Naive B cell (primary cell): ENCODE results near the gene ODAD2. TPM values are rescaled to one million over a fixed set of nuclear protein-coding genes. Genes with fewer than 3 reads are reported as not detected.
A peak's percentile ranks its signal among the peaks of the same experiment; 100 is the strongest.
"Not testable (repeated sequence)": the region's sequence is repeated elsewhere in the genome, so short reads cannot be mapped to it uniquely, and the experiment has no call there.

Experiments used
- ATAC-seq, 2 donors: fragments of 150-1000 bp; cut with Tn5 transposase; 2 replicates each; pipeline ENCODE4 v1.10.0; 2021; ENCODE audit warnings: low read depth in 2 of 2, mild to moderate bottlenecking in 2 of 2, moderate library complexity in 2 of 2
- DNase-seq: peaks from one replicate; pipeline ENCODE4 v3.0.0; 2022
- H3K27ac Mint-ChIP-seq, 6 donors: one replicate each; pipeline ENCODE4 v1.8.0; 2020 to 2022; ENCODE audit warnings: mild to moderate bottlenecking in 6 of 6, mixed read lengths in 6 of 6, moderate library complexity in 5 of 6, inconsistent platforms in 2 of 6
- H3K27me3 Mint-ChIP-seq, 3 donors: one replicate each; pipeline ENCODE4 v1.8.0; 2021 to 2022; ENCODE audit warnings: mixed read lengths in 3 of 3, mild to moderate bottlenecking in 1 of 3
- H3K36me3 Mint-ChIP-seq, 2 donors: one replicate each; pipeline ENCODE4 v1.8.0; 2020 to 2022; ENCODE audit warnings: mixed read lengths in 2 of 2, inconsistent platforms in 1 of 2, mild to moderate bottlenecking in 1 of 2
- H3K4me1 Mint-ChIP-seq, 3 donors: one replicate each; pipeline ENCODE4 v1.8.0; 2020 to 2022; ENCODE audit warnings: mixed read lengths in 3 of 3, inconsistent platforms in 1 of 3, mild to moderate bottlenecking in 1 of 3, moderate library complexity in 1 of 3
- H3K4me3 Mint-ChIP-seq, 8 donors: one replicate each; pipeline ENCODE4 v1.8.0; 2020 to 2022; ENCODE audit warnings: mild to moderate bottlenecking in 8 of 8, mixed read lengths in 8 of 8, moderate library complexity in 8 of 8, inconsistent platforms in 2 of 8
- H3K9me3 Mint-ChIP-seq, 7 donors: one replicate each; pipeline ENCODE4 v1.8.0; 2020 to 2022; ENCODE audit warnings: mixed read lengths in 7 of 7, mild to moderate bottlenecking in 5 of 7, inconsistent platforms in 2 of 7, moderate library complexity in 1 of 7
- polyA plus RNA-seq, 6 donors: library from polyadenylated mRNA; unstranded; fragments of 300-500 nt; fragmentation: Illumina TruSeq; gene quantifications; one replicate each; pipeline ENCODE4 v1.2.3, GENCODE V29; 2021; ENCODE audit warnings: low read depth in 6 of 6

ODAD2 gene
- polyA plus RNA-seq, 6 donors from 2014 or later: not detected

DNA sequence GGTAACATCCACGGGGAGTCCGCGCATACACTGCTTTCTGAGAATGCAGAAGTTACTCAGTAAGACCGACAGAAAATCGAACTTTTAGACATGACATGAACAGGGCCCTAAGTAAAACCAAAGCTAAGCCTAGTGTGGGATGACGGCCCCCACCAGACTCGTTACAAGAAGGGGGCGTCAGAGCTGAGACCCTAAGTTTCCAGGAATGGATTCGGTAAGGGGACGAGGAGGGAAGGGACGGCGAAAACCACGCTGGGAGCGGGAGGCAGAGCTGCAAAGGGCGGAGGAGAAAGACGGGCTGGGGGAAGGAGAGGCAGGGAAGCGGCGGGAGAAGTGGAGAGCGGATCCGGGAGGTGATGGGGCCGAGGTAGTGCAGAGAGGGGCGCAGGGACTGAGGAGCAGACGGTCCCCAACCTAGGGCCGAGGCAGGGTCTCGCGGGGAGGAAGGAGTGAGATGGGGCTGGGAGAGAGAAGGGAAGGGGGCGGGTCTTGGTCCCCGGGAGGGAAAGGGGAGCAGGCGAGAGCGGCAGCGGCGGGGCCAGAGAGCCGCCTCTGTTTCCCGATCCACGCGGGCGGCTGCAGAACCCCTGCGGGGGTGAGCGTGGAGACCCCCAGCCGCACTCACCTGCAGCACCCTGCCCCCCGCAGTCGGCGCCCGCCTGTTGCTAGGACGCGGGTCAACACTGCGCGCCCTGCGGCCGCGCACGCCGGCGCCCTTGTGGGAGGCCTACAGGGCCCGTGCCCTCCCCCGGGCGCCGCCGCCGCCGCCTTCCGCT lies 513 bp downstream of the ODAD2 start:
- peaks cover 42 to 54% (median 45%) of the 10 kb centered on the region in 3 donors for H3K27me3 Mint-ChIP-seq
- ATAC-seq (peak; percentile 52 to 72), DNase-seq (no peak)
- peak overlapping the region in 4 of 6 donors; percentile 14 to 96 (median 53) for H3K27ac Mint-ChIP-seq
- H3K9me3 Mint-ChIP-seq: no peaks in the 10 kb centered on the region
- H3K4me3 Mint-ChIP-seq: peak overlapping the region; percentile 75 to 96 (median 90)
- H3K36me3 Mint-ChIP-seq: no peaks in the 10 kb centered on the region
- peaks cover 13 to 17% (median 17%) of the 10 kb centered on the region in 3 donors for H3K4me1 Mint-ChIP-seq

DNA sequence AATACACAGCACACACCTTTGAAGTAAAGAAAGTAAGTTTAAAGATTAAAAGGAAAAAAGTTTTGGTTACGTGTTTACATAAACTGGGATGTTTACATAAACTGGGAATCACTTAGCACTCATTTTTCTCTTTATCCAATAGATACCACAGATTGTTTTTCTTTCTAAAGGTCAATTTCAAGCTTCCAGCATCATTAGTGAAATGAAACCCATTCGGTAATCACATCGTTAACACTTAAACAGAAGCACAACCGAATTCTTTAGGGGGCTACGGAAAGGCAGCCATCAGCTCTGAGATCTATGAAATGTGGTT lies 1.1 kb downstream of the ODAD2 start:
- H3K9me3 Mint-ChIP-seq: no peaks in the 10 kb centered on the region
- peaks cover 13 to 17% (median 17%) of the 10 kb centered on the region in 3 donors for H3K4me1 Mint-ChIP-seq
- peak overlapping the region in 3 of 6 donors; percentile 14 to 96 (median 33) for H3K27ac Mint-ChIP-seq
- peak overlapping the region; percentile 75 to 96 (median 90) for H3K4me3 Mint-ChIP-seq
- DNase-seq (no peak), ATAC-seq (no peak)
- H3K36me3 Mint-ChIP-seq: no peaks in the 10 kb centered on the region
- H3K27me3 Mint-ChIP-seq: peaks cover 37 to 49% (median 39%) of the 10 kb centered on the region in 3 donors

GRCh38 chr10:27995311-27995710 lies 3.6 kb downstream of the ODAD2 start:
- H3K27ac Mint-ChIP-seq: no peak overlapping the region
- ATAC-seq: no peak
- no peaks in the 10 kb centered on the region for H3K36me3 Mint-ChIP-seq
- no peak overlapping the region for H3K4me3 Mint-ChIP-seq
- H3K27me3 Mint-ChIP-seq: peaks cover 29 to 33% (median 32%) of the 10 kb centered on the region in 3 donors
- no peaks in the 10 kb centered on the region for H3K9me3 Mint-ChIP-seq
- H3K4me1 Mint-ChIP-seq: peaks cover 13 to 17% (median 17%) of the 10 kb centered on the region in 3 donors
- DNase-seq: no peak

DNA sequence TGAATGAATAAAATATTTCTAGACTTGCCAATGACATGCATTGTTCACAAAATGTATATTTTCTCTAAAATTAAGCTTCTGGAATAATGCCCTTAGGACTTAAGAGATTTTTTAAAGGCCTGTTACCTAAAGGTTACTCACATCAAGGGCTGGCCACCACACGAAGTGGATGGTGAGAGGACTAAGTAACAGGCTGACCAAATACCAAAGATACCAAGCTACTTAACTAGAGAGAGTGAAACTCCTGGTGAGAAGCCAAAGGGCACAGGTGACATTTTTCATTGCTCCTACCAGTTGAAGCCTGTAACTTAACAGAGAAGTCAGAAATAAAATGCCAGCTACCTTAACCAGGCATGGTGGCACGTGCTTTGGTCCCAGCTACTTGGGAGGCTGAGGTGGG lies 9.5 kb downstream of the ODAD2 start:
- not testable (repeated sequence) for H3K36me3 Mint-ChIP-seq, H3K9me3 Mint-ChIP-seq, DNase-seq, H3K27ac Mint-ChIP-seq, H3K4me1 Mint-ChIP-seq, H3K27me3 Mint-ChIP-seq, ATAC-seq, H3K4me3 Mint-ChIP-seq

DNA sequence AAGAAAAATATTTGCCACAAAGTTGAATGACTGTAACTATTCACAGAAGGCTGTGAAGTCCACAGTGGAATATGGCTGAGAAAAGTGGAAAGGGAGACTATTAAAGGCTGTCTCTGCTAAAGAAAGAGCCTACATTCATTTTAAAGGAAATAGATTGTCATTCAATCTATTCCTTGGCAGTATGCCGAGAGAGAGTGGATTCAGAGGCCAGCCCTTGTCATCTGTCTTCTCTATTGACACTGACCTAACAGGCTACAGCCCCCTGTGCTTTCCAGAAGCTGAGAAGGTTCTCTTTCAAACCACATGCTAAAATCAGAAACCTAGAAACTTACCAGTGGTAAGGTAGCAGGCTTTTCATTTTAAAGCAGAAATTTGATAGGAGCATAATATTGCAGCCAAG lies 12.1 kb downstream of the ODAD2 start:
- H3K4me1 Mint-ChIP-seq: no peaks in the 10 kb centered on the region
- no peak overlapping the region for H3K27ac Mint-ChIP-seq
- ATAC-seq (no peak), DNase-seq (no peak)
- no peak overlapping the region for H3K4me3 Mint-ChIP-seq
- H3K27me3 Mint-ChIP-seq: no peaks in the 10 kb centered on the region
- H3K9me3 Mint-ChIP-seq: peaks cover 0 to 1% (median 0%) of the 10 kb centered on the region in 7 donors
- H3K36me3 Mint-ChIP-seq: no peaks in the 10 kb centered on the region

DNA sequence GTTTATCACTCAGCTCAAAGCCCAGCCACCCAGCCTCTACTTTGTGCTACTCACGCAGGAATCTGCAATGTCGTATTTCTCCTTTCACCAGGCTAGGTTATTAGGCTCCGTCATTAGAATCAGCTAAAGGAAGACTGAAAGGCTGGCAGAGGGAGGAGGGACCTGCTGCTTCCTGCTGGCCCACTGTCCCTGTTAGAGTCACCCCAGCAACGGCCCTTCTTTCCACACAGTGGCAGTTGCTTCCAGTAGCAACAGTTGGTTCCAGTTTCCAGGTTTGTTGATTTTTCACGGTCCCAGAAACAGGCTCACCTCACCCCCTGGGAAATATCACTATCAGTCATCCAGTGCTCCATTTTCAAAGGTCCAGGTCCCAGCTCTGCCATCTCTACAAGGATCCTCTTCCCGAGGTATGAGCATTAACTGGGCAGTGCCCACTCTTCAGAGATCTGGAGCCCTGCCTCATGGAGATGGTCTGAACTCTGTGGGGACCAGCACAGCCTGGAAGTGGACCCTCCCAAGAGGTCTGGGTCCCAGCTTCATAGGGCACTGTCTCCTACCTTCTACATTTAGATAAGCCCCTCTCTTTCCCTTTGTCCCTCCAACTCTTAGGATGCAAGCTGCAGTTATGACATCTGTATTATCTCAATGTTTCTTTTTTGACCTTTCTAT lies 15.9 kb downstream of the ODAD2 start:
- H3K4me3 Mint-ChIP-seq: no peak overlapping the region
- H3K36me3 Mint-ChIP-seq: no peaks in the 10 kb centered on the region
- H3K9me3 Mint-ChIP-seq: peaks cover 0 to 4% (median 0%) of the 10 kb centered on the region in 7 donors
- ATAC-seq (no peak), DNase-seq (no peak)
- H3K4me1 Mint-ChIP-seq: peaks cover 0 to under 1% (median 0%) of the 10 kb centered on the region in 3 donors
- H3K27ac Mint-ChIP-seq: no peak overlapping the region
- H3K27me3 Mint-ChIP-seq: no peaks in the 10 kb centered on the region

DNA sequence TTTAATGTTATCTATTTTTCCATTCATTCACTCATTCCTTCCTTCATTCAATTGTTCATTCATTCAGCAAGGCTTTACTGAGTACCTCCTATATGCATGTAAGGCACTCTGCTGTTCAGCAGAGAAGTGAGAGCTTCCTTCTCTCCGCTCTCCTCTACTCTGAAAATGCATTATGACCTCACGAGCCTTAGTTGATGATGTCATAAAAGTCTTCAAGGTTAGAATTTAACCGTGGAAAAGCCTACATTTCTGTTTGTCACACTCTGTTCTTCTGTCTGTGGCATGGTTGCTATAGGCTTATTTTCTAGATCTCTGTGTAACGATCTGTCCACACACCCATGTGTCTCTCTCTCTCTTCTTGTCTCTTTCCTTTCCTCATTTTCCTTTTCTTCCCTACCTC lies 17.1 kb downstream of the ODAD2 start:
- no peak for DNase-seq
- H3K4me3 Mint-ChIP-seq: no peak overlapping the region
- no peaks in the 10 kb centered on the region for H3K36me3 Mint-ChIP-seq
- H3K27ac Mint-ChIP-seq: no peak overlapping the region
- peaks cover 0 to 1% (median 0%) of the 10 kb centered on the region in 3 donors for H3K4me1 Mint-ChIP-seq
- peaks cover 0 to 4% (median 0%) of the 10 kb centered on the region in 7 donors for H3K9me3 Mint-ChIP-seq
- no peak for ATAC-seq
- no peaks in the 10 kb centered on the region for H3K27me3 Mint-ChIP-seq

- not testable (repeated sequence) for H3K4me3 Mint-ChIP-seq, H3K36me3 Mint-ChIP-seq, DNase-seq, H3K9me3 Mint-ChIP-seq, H3K4me1 Mint-ChIP-seq, ATAC-seq, H3K27ac Mint-ChIP-seq, H3K27me3 Mint-ChIP-seq
These were observed 28.1 kb downstream of the ODAD2 start for GRCh38 chr10:27970795-27971194.

DNA sequence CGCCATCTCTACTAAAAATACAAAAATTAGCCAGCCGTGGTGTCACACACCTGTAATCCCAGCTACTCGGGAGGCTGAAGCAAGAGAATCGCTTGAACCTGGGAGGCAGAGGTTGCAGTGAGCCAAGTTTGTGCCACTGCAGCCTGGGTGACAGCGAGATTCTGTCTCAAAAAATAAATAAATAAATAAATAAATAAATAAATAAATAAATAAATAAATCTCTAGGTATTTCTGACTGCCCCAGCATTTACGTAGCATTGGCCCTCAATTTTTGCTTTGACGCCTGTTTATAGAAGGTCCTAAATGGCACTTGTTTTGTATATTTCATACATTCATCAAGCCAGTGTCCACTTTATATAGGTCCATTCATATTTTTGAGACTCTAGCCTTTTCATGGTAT lies 28.9 kb downstream of the ODAD2 start:
- H3K4me1 Mint-ChIP-seq, H3K4me3 Mint-ChIP-seq, H3K27ac Mint-ChIP-seq, H3K27me3 Mint-ChIP-seq, H3K36me3 Mint-ChIP-seq, H3K9me3 Mint-ChIP-seq, ATAC-seq, DNase-seq: not testable (repeated sequence)

- H3K4me3 Mint-ChIP-seq: peak overlapping the region in 6 of 8 donors; percentile 22 to 80 (median 74)
These were observed 39.7 kb downstream of the ODAD2 start for GRCh38 chr10:27959093-27959715.

DNA sequence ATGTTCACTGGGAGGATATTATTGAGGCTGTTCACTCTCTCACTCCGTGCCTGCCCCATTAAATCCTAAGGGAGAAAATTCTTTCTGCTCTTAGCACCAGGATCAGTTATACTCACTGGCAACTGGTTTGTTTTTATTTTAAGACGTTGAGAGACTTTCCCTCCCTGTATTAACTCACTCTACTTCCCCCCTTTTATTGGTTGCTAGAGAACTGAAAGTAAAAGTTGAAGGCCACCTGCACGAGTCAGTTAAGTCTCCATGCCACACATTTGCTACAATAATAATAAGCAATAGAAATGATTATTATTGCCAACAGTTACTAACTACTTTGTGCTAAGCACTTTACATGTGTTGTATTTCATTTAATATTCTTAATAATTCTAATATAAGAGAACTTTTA lies 40.5 kb downstream of the ODAD2 start:
- not testable (repeated sequence) for H3K27me3 Mint-ChIP-seq, H3K9me3 Mint-ChIP-seq, DNase-seq, H3K36me3 Mint-ChIP-seq
- Mint-ChIP-seq H3K4me3 (peak overlapping the region; percentile 38 to 80 (median 64)), H3K27ac (peak overlapping the region in 5 of 6 donors; percentile 12 to 92 (median 81)), H3K4me1 (peaks cover 12 to 17% (median 15%) of the 10 kb centered on the region in 3 donors)
- peak; percentile 77 to 78 for ATAC-seq

More at GRCh38 chr10:27959093-27959715, 39.7 kb downstream of the ODAD2 start:
- Mint-ChIP-seq H3K4me1 (peaks cover 12 to 17% (median 15%) of the 10 kb centered on the region in 3 donors), H3K36me3 (no peaks in the 10 kb centered on the region), H3K9me3 (no peaks in the 10 kb centered on the region), H3K27ac (peak overlapping the region in 4 of 6 donors; percentile 33 to 56 (median 54)), H3K27me3 (no peaks in the 10 kb centered on the region)
- no peak for DNase-seq
- ATAC-seq: no peak

DNA sequence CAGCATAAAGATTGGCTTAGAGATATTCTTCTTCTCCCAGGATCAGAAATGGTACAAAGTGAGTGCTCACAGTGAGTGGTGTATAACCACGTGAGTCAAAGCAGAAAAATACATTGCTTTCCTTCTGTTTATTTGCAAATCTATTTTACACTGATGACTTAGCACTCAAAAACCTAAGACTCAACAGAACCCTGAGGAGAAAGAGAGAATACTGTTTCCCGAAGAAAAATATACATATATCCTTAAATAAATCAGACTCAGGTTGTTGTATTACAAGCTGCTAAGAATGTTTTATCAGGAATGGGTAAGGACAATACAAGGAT lies 48.7 kb downstream of the ODAD2 start:
- ATAC-seq (no peak), DNase-seq (no peak)
- no peaks in the 10 kb centered on the region for H3K9me3 Mint-ChIP-seq
- no peak overlapping the region for H3K27ac Mint-ChIP-seq
- H3K4me3 Mint-ChIP-seq: no peak overlapping the region
- H3K36me3 Mint-ChIP-seq: no peaks in the 10 kb centered on the region
- H3K27me3 Mint-ChIP-seq: no peaks in the 10 kb centered on the region
- H3K4me1 Mint-ChIP-seq: no peaks in the 10 kb centered on the region

DNA sequence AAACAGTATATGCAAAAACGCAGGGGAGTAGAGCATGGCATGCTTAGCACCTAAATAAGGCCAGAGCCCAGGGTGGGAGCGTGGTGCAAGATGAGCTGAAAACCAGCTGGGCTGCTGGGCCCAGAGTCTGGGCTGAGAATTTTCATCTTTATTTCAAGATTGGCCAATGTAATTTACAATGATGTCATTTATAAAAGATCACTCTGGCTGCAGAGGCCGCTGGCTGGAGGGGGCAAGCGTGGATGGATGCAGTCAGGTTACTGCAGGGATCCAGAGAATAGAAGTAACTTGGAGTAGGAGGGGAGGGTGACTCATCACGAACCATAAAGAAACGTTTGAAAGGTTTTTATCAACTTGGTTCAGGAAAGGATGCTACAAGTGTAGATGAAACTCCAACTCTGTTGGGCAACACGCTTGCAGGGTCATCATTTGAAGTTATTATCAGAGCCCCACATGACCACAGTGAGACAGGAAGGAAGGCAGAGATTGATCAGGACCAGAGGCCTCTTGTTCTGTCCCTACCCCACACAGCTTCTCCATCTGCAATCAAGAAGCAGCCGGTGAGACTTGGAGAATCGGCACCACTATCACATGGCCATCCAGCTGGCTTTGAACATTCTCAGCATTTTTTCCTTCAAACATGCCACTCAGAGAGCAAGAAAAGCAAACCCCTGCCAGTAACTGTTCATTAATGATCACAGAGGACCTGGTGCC lies 49.2 kb downstream of the ODAD2 start:
- DNase-seq (no peak), ATAC-seq (no peak)
- no peaks in the 10 kb centered on the region for H3K9me3 Mint-ChIP-seq
- H3K4me1 Mint-ChIP-seq: no peaks in the 10 kb centered on the region
- H3K4me3 Mint-ChIP-seq: no peak overlapping the region
- no peaks in the 10 kb centered on the region for H3K36me3 Mint-ChIP-seq
- H3K27me3 Mint-ChIP-seq: no peaks in the 10 kb centered on the region
- H3K27ac Mint-ChIP-seq: peak overlapping the region in 1 of 6 donors; percentile 45
